GM06990 (cell line): ENCODE measurements around the gene ANP32E.

Source experiments
- DNase-seq: peaks from one replicate; pipeline ENCODE4 v3.0.0-alpha.2; 2011; ENCODE audit not compliant: insufficient read length; ENCODE audit errors: extremely low read depth
- H3K27me3 ChIP-seq: replicated peaks from 2 replicates; pipeline ENCODE4 v1.6.0; 2011; ENCODE audit warnings: low read length; ENCODE audit not compliant: control insufficient read depth, insufficient read depth
- H3K36me3 ChIP-seq: 2 replicates; pipeline ENCODE4 v1.5.1; 2011; ENCODE audit warnings: low read length; ENCODE audit not compliant: control insufficient read depth, insufficient read depth
- H3K4me3 ChIP-seq: replicated peaks from 2 replicates; pipeline ENCODE4 v1.5.1; 2011; ENCODE audit warnings: low read depth, mild to moderate bottlenecking, control low read depth, low read length
- TF ChIP-seq, protein P1 (sequence below): IDR thresholded peaks from 2 replicates; pipeline ENCODE4 v1.5.1; 2011; ENCODE audit warnings: low read length, control low read depth, mild to moderate bottlenecking, inconsistent platforms; ENCODE audit not compliant: insufficient read depth, poor library complexity, severe bottlenecking

The ANP32E gene

GRCh38 chr1:150259758-150260669 lies 24.1 kb upstream of the ANP32E start:
- no peak overlapping the region for H3K4me3 ChIP-seq
- TF ChIP-seq, protein P1, sequence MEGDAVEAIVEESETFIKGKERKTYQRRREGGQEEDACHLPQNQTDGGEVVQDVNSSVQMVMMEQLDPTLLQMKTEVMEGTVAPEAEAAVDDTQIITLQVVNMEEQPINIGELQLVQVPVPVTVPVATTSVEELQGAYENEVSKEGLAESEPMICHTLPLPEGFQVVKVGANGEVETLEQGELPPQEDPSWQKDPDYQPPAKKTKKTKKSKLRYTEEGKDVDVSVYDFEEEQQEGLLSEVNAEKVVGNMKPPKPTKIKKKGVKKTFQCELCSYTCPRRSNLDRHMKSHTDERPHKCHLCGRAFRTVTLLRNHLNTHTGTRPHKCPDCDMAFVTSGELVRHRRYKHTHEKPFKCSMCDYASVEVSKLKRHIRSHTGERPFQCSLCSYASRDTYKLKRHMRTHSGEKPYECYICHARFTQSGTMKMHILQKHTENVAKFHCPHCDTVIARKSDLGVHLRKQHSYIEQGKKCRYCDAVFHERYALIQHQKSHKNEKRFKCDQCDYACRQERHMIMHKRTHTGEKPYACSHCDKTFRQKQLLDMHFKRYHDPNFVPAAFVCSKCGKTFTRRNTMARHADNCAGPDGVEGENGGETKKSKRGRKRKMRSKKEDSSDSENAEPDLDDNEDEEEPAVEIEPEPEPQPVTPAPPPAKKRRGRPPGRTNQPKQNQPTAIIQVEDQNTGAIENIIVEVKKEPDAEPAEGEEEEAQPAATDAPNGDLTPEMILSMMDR, result no peak
- no peak for DNase-seq
- no peaks in the 10 kb centered on the region for H3K27me3 ChIP-seq
- peaks cover 2% of the 10 kb centered on the region; the same call in 1 of the 2 replicates for H3K36me3 ChIP-seq

GRCh38 chr1:150259217-150259616 lies 23.3 kb upstream of the ANP32E start:
- no peaks in the 10 kb centered on the region for H3K36me3 ChIP-seq
- H3K27me3 ChIP-seq, result no peaks in the 10 kb centered on the region
- no peak for DNase-seq
- TF ChIP-seq, protein P1, result no peak
- no peak overlapping the region for H3K4me3 ChIP-seq

DNA sequence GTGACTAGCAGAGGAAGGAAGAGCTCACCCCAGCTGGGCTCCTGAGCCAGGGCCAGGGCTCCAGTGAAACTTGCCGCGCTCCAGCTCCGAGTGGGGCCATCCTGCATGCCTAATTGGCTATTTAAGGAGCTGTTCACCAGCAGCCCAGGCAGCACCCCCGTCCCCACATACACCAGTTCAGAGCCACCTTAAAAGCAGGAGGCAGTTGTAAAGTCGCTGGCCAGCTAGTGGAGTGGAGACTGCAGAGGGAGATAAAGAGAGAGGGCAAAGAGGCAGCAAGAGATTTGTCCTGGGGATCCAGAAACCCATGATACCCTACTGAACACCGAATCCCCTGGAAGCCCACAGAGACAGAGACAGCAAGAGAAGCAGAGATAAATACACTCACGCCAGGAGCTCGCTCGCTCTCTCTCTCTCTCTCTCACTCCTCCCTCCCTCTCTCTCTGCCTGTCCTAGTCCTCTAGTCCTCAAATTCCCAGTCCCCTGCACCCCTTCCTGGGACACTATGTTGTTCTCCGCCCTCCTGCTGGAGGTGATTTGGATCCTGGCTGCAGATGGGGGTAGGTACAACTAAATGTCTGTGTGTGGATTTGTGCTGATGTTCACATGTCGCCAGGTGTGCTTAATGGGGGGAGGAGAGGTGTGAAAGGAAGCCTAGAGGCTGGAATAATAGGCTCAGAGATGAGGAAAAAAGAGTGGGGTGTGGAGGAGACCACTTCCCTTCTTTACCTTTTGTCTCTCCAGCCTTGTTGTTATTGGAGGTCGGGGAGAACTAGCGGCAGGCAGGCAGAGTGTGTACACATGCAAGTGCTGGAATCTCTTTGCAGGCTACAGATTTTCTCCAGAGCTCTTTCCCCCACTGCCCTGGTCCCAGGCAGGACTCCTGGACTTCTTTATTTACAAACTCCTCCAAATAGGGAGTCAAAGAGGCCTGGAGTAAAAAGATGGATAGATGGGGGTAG lies 22.0 kb upstream of the ANP32E start, which contains the start of gene CA14:
CA14 (plus strand) TSS at position 151 of the 962 bp plus-strand sequence; CDS start at position 506, 355 bp downstream.
- TF ChIP-seq, protein P1, result no peak
- H3K4me3 ChIP-seq, result no peak within 1 kb of the TSS
- no peak for DNase-seq
- H3K36me3 ChIP-seq, result no peaks in the 10 kb centered on the region
- no peaks in the 10 kb centered on the region for H3K27me3 ChIP-seq

DNA sequence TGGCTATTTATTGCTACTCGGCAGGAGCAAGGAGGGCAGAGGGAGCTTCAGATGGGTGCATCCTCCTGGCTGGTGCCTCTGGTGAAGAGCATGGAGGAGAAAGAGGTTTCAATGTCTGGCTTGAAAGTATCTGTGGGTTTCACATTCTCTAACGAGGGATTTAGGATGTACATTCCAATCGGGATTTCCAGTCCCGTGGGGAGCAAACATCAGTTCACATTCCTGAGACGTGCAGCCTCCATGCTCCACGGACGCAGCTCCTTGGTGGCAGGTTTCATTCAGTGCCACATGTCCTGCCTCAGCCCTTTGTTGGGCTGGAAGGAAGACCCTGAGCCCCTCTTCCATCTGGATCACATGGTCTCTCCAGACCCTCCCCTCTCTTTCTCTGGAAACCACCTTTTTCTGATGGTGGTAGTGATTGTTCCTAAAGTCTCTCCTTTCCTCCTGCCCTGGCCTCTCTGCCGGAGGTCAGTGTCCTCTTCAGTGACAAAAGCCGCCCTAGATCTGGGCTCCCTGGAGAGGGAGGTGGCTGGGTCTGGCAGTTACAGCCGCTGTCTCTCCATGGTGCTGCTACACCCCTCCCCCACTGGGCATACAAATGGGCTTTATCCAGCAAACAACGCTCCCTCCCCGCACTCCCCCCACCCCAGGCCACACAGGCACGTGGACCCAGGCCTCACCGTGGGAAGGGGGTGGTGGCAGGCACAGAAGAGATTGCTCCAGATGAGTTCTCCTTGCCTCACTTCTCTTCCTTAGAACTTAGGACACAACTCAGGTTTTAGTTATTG lies 20.8 kb upstream of the ANP32E start:
- H3K36me3 ChIP-seq, result no peaks in the 10 kb centered on the region
- TF ChIP-seq, protein P1, result no peak
- no peak overlapping the region for H3K4me3 ChIP-seq
- H3K27me3 ChIP-seq, result no peaks in the 10 kb centered on the region
- DNase-seq, result no peak

- Histone ChIP-seq H3K4me3 (no peak overlapping the region), H3K36me3 (no peaks in the 10 kb centered on the region), H3K27me3 (no peaks in the 10 kb centered on the region)
- DNase-seq, result no peak
- TF ChIP-seq, protein P1, result no peak
These were observed 20.3 kb upstream of the ANP32E start for GRCh38 chr1:150256198-150256553.
